Heart left ventricle (tissue), 13 donors: ENCODE results near the gene SLC33A1.

Experiments
- CTCF ChIP-seq, 12 donors: fragments of 200-600 bp; sonication (generic) in 4 of 12; IDR thresholded peaks; one replicate each; pipeline versions ENCODE4 v1.5.0 to v1.8.0; 2018 to 2022; ENCODE audit warnings: antibody characterized with exemption in 12 of 12, mild to moderate bottlenecking in 5 of 12
- POLR2A ChIP-seq, 2 donors: fragments of 450-650 bp; IDR thresholded peaks; one replicate each; pipeline ENCODE4 v1.6.1; 2017; ENCODE audit warnings: antibody characterized with exemption in 2 of 2, mild to moderate bottlenecking in 2 of 2, moderate library complexity in 2 of 2
- donor health status: ischemic (EF 13 %, LVEDD 7.1; RV severe dilation, severe dysfunction).
- donor health status: DM: no; HTN: yes; CAD: no.
- donor health status: DM: no; HTN: no; CAD: no.
- donor health status: ischemic (EF 25% LVEDD 6.9; RV normal size, moderate dysfunction).
- donor health status: ischemic (EF 25% LVEDD 5.7; RV mildly dilated, moderate dysfunction).
- donor health status: ischemic (EF 35%, LVEDD 5.7; RV mildly dilated, moderate dysfunction).
- donor health status: nonischemic (EF 11% LVEDD 7.7; RV severe dilation, severe dysfunction).
- donor health status: DM: yes; HTN: yes; CAD: no.
- donor health status: PGD.
- donor health status: ischemic (EF 29% LVEDD 5.4; RV normal size, mild dysfunction).
- donor health status: nonischemic (EF 23%, LVEDD 6.1; RV moderate dilation, normal function).

- no peak for TF ChIP-seq CTCF (IDR thresholded peaks at IDR 0.05)
- TF ChIP-seq POLR2A (IDR thresholded peaks at IDR 0.05) = no peak
Measured at GRCh38 chr3:155846119-155846518, 8.1 kb downstream of the SLC33A1 start.
